ENCODE results near the gene NBPF6. TPM values are rescaled to one million over a fixed set of nuclear protein-coding genes. Genes with fewer than 3 reads are reported as not detected.
"Not testable (repeated sequence)": the region's sequence is repeated elsewhere in the genome, so short reads cannot be mapped to it uniquely, and the experiment has no call there.

Gene NBPF6
- not detected in 2 replicates for total RNA-seq (2013; cell fraction: nucleolus; rRNA removed)
- not detected in 2 replicates for total RNA-seq (2014; rRNA removed)
- not detected in 2 replicates for total RNA-seq (2014; rRNA removed; fragmentation: Illumina TruSeq; extraction: Trizol)
- not detected in 2 replicates for total RNA-seq (2021)
- not detected for polyA plus RNA-seq (2011; ENCODE audit: low read depth)
- not detected in 2 replicates for polyA plus RNA-seq (2011; rRNA removed)
- not detected in 2 replicates for polyA plus RNA-seq (2011; cell fraction: cytosol; rRNA removed)
- not detected in 2 replicates for polyA plus RNA-seq (2011; cell fraction: nucleus; rRNA removed)
- not detected in 2 replicates for polyA plus RNA-seq (2012)
- not detected in 2 replicates for polyA plus RNA-seq (2014; fragmentation: Illumina TruSeq; extraction: Trizol)
- not detected for polyA plus RNA-seq (2014; fragmentation: Nextera tagmentation; extraction: Ambion mirVana)
- not detected in 2 replicates for polyA plus RNA-seq (2014; rRNA removed)
- not detected for polyA plus RNA-seq (2016; fragmentation: Nextera tagmentation; extraction: Ambion mirVana)
- not detected in 2 replicates for polyA minus RNA-seq (2011; rRNA and poly(A)+ RNA removed)
- polyA minus RNA-seq (2011; cell fraction: cytosol; rRNA and poly(A)+ RNA removed): not detected in 2 replicates
- polyA minus RNA-seq (2011; cell fraction: nucleus; rRNA and poly(A)+ RNA removed): not detected in 2 replicates
- Bru-seq, nascent RNA: not detected
- not detected for BruChase-seq, experiment 1, labeled RNA remaining after a 6-hour chase
- BruChase-seq, experiment 2, labeled RNA remaining after a 2-hour chase: not detected
- long read RNA-seq, experiment 1: 0 reads
- long read RNA-seq, experiment 2: 0 reads

- H3K27me3 ChIP-seq (replicated peaks in 1 of 2; ENCODE audit: control insufficient read depth in 2 of 2, insufficient read depth in 2 of 2, low read length in 1 of 2); CTCF ChIA-PET; ATAC-seq; POLR2A ChIA-PET; H2AFZ ChIP-seq (ENCODE audit: control insufficient read depth, low read depth, low read length); in situ Hi-C loops (cut with MboI); DNase-seq (ENCODE audit: low read depth, low spot score); H3K9me3 ChIP-seq (replicated peaks; ENCODE audit: control insufficient read depth, insufficient read depth, low read length); H3K79me2 ChIP-seq (ENCODE audit: control insufficient read depth, insufficient read depth, low read length); H3K4me1 ChIP-seq (ENCODE audit: control insufficient read depth, insufficient read depth, low read length); FAIRE-seq; RAD21 ChIA-PET (ENCODE audit: unreplicated experiment); H3K9ac ChIP-seq (ENCODE audit: control insufficient read depth, insufficient read depth, low read length); H3K27ac ChIP-seq (ENCODE audit: control insufficient read depth, insufficient read depth); H3K36me3 ChIP-seq (ENCODE audit: control insufficient read depth in 2 of 2, insufficient read depth in 2 of 2, low read length in 1 of 2); BruUV-seq (replicated peaks); H3K4me2 ChIP-seq (ENCODE audit: control insufficient read depth, insufficient read depth); SMC1A ChIA-PET (ENCODE audit: uncharacterized antibody, unreplicated experiment); intact Hi-C loops (cut with micrococcal nuclease; ENCODE audit: unreplicated experiment); H4K20me1 ChIP-seq (ENCODE audit: control insufficient read depth, insufficient read depth); H3K4me3 ChIP-seq: not testable (repeated sequence)
- no CpG with 5 or more reads among the region's 5 CpGs for WGBS (ENCODE audit: insufficient coverage, insufficient replicate concordance, low lambda C conversion rate, missing lambda C conversion rate)
Measured at GRCh38 chr1:108450043-108450442, at the start of gene NBPF6. Gene NBPF6 (plus strand): TSS chr1:108450343. CDS start chr1:108450602, 259 bp downstream.

DNA sequence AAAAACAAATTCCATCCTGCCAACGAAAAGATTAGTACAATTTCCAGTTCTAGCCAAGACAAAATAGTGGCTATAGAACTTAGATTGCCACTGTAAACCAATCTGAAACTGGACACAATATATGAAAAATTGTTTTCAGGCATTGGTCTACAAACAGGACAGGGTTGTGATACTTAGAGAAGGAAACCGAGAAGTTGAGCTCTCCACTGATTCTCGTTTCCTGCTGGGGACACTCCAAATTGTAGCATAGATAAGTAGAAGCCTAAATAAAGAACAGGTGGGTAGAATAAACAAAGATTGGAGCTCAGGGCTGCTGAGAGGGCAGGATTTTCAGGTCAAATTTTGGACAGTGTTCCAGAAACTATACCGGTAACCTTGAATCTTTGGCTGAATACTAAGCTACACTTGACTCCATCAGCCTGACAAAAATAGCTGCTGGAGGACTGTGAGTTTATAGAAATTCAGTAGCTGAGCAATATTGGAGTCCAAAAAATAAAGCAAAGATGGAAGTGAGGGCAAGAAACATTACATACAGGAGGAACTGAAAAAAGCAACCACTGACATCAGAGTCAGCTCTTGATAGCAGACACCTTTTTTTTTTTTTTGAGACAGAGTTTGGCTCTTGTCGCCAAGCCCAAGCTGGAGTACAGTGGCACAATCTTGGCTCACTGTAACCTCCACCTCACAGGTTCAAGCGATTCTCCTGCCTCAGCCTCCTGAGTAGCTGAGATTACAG lies 38.9 kb upstream of the NBPF6 start:
- H3K9ac ChIP-seq (ENCODE audit: control insufficient read depth, insufficient read depth, low read length); DNase-seq (ENCODE audit: low read depth, low spot score); SMC1A ChIA-PET (ENCODE audit: uncharacterized antibody, unreplicated experiment); H3K27me3 ChIP-seq (replicated peaks in 1 of 2; ENCODE audit: control insufficient read depth in 2 of 2, insufficient read depth in 2 of 2, low read length in 1 of 2); H3K4me3 ChIP-seq; H4K20me1 ChIP-seq (ENCODE audit: control insufficient read depth, insufficient read depth); in situ Hi-C loops (cut with MboI); H3K4me2 ChIP-seq (ENCODE audit: control insufficient read depth, insufficient read depth); POLR2A ChIA-PET; RAD21 ChIA-PET (ENCODE audit: unreplicated experiment); H3K4me1 ChIP-seq (ENCODE audit: control insufficient read depth, insufficient read depth, low read length); H3K79me2 ChIP-seq (ENCODE audit: control insufficient read depth, insufficient read depth, low read length); H3K9me3 ChIP-seq (replicated peaks; ENCODE audit: control insufficient read depth, insufficient read depth, low read length); CTCF ChIA-PET; H2AFZ ChIP-seq (ENCODE audit: control insufficient read depth, low read depth, low read length); intact Hi-C loops (cut with micrococcal nuclease; ENCODE audit: unreplicated experiment); BruUV-seq (replicated peaks); H3K36me3 ChIP-seq (ENCODE audit: control insufficient read depth in 2 of 2, insufficient read depth in 2 of 2, low read length in 1 of 2); H3K27ac ChIP-seq (ENCODE audit: control insufficient read depth, insufficient read depth): not testable (repeated sequence)
- WGBS (ENCODE audit: insufficient coverage, insufficient replicate concordance, low lambda C conversion rate, missing lambda C conversion rate): no CpG with 5 or more reads among the region's 6 CpGs
- ATAC-seq (peak; percentile 87), FAIRE-seq (peak; percentile 47)

GRCh38 chr1:108420129-108420528 lies 30.0 kb upstream of the NBPF6 start:
- SMC1A ChIA-PET (ENCODE audit: uncharacterized antibody, unreplicated experiment); H3K4me1 ChIP-seq (ENCODE audit: control insufficient read depth, insufficient read depth, low read length); DNase-seq (ENCODE audit: low read depth, low spot score); FAIRE-seq; RAD21 ChIA-PET (ENCODE audit: unreplicated experiment); CTCF ChIA-PET; H3K9me3 ChIP-seq (replicated peaks; ENCODE audit: control insufficient read depth, insufficient read depth, low read length); H3K27ac ChIP-seq (ENCODE audit: control insufficient read depth, insufficient read depth); intact Hi-C loops (cut with micrococcal nuclease; ENCODE audit: unreplicated experiment); ATAC-seq; H2AFZ ChIP-seq (ENCODE audit: control insufficient read depth, low read depth, low read length); H3K27me3 ChIP-seq (replicated peaks in 1 of 2; ENCODE audit: control insufficient read depth in 2 of 2, insufficient read depth in 2 of 2, low read length in 1 of 2); in situ Hi-C loops (cut with MboI); H3K36me3 ChIP-seq (ENCODE audit: control insufficient read depth in 2 of 2, insufficient read depth in 2 of 2, low read length in 1 of 2); H4K20me1 ChIP-seq (ENCODE audit: control insufficient read depth, insufficient read depth); H3K4me3 ChIP-seq; POLR2A ChIA-PET; H3K9ac ChIP-seq (ENCODE audit: control insufficient read depth, insufficient read depth, low read length); H3K4me2 ChIP-seq (ENCODE audit: control insufficient read depth, insufficient read depth); H3K79me2 ChIP-seq (ENCODE audit: control insufficient read depth, insufficient read depth, low read length); BruUV-seq (replicated peaks): not testable (repeated sequence)
- no CpG with 5 or more reads among the region's 5 CpGs for WGBS (ENCODE audit: insufficient coverage, insufficient replicate concordance, low lambda C conversion rate, missing lambda C conversion rate)
